Sciatic nerve (tissue), 2 donors: ENCODE data around the gene RBBP5. TPM values are rescaled to one million over a fixed set of nuclear protein-coding genes. Genes with fewer than 3 reads are reported as not detected.
A peak's percentile ranks its signal among the peaks of the same experiment; 100 is the strongest.

ENCODE experiments used
- ATAC-seq: fragments of 200-7000 bp; cut with Tn5 transposase; one replicate; pipeline ENCODE4 v1.9.1; 2020; ENCODE audit warnings: mild to moderate bottlenecking, moderate library complexity
- DNase-seq: peaks from one replicate; pipeline ENCODE4 v3.0.0-alpha.2; 2020; ENCODE audit warnings: low spot score
- intact Hi-C: fragments of 100-400 bp; cut with DNase I; formaldehyde crosslinking; loops from one replicate; pipeline ENCODE4 v1.14.2; 2022
- total RNA-seq: library from RNA; stranded (reverse); fragmentation: NEBNext Ultra II Directional; extraction: Animal tissue kit (Norgen Biotek cat#: 25700); gene quantifications from one replicate; pipeline ENCODE4 v1.2.1, GENCODE V29; 2021
- donor health status: DM: no; HTN: no; CAD: no.
- donor health status: DM: no; HTN: no; CAD: no.

Gene RBBP5
- total RNA-seq, 1 donor from 2014 or later = 18.1 TPM

DNA sequence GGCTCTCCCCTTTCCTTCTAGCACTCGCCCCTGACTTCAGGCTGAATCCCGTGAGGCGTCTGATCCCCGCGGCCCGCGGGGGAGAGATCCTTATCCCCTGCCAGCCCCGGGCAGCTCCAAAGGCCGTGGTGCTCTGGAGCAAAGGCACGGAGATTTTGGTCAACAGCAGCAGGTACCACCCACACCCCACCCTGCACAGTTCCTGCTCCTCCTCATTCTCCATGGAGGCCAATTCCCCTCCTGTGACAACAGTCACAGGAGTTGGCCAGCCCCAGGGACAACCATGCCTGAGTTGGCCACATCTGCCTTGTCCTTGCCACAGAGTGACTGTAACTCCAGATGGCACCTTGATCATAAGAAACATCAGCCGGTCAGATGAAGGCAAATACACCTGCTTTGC, 57.5 kb downstream of the RBBP5 start:
- ATAC-seq (no peak), DNase-seq (peak; percentile 42)
- intact Hi-C loops = loop anchor here (5.0 kb wide), 1 partner anchor 77 kb away; no protein-coding TSS in a partner anchor

DNA sequence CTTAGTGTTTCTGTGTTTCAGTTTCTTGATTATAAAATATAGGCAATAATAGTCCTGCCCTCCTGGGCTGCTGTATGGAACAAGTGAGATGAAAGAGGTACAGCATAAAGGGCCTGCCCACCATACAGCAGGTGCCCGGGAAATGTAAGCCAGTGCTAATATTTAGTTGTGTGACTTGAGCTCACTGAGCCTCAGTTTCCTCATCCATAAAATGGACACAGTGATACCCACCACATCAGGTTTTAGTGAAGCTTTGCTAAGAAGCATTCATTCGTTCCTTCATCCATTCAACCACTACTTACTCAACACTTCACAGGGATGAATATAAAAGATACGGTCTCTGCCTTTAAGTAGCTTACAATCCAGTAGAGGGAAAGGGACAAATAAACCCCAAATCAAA, 58.9 kb downstream of the RBBP5 start:
- DNase-seq (no peak), ATAC-seq (no peak)
- intact Hi-C loops = loop anchor here (5.0 kb wide), 1 partner anchor 76 kb away; no protein-coding TSS in a partner anchor

DNA sequence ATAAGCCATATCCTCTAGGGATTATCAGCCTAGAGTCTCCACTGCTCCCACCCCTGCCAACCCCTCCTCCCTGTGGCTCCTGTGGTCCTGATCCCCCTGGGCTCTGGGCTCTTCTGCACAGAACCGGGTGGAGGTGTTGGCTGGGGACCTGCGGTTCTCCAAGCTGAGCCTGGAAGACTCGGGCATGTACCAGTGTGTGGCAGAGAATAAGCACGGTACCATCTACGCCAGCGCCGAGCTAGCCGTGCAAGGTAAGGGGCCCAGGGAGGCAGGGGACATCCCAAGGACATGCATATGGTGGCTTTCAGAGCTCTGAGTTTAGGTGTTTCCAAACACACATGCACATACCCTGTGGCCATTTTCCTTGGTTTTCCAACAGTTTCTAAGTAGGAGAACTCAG, 59.5 kb downstream of the RBBP5 start:
- DNase-seq (no peak), ATAC-seq (no peak)
- intact Hi-C loops = loop anchor here (5.0 kb wide), 1 partner anchor 75 kb away; no protein-coding TSS in a partner anchor

DNA sequence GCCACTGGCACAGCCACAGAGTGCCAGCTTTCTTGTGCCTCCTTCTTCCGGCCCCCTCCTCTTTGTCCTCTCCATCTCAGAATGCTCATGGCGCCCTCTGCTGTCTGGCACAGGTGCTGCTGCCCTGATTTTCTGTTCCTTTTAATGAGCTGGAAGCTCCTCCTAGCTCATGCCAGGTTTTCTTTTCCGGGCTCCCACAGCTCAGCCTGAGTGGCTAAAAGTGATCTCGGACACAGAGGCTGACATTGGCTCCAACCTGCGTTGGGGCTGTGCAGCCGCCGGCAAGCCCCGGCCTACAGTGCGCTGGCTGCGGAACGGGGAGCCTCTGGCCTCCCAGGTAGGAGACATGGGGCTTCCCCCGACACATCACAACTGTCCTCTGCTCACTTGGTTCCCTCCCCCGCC, 60.1 kb downstream of the RBBP5 start:
- intact Hi-C loops = loop anchor here (5.0 kb wide), 1 partner anchor 74 kb away; no protein-coding TSS in a partner anchor
- DNase-seq (peak; percentile 88), ATAC-seq (peak; percentile 72)

DNA sequence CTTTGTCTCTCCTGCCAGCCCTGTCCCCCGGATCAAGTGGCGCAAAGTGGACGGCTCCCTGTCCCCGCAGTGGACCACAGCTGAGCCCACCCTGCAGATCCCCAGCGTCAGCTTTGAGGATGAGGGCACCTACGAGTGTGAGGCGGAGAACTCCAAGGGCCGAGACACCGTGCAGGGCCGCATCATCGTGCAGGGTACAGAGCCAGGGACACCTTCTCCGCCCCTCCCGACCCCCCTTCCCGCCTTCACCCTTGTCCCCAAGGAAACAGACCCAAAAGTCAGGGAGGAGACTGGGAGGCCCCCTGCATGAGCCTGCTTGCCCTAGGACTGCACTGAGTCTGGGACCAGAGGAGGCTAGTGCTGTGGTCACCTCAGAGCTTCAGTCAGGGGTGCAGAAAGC, 60.6 kb downstream of the RBBP5 start:
- peak; percentile 63 for ATAC-seq
- intact Hi-C loops = loop anchor here (5.0 kb wide), 1 partner anchor 74 kb away; no protein-coding TSS in a partner anchor

DNA sequence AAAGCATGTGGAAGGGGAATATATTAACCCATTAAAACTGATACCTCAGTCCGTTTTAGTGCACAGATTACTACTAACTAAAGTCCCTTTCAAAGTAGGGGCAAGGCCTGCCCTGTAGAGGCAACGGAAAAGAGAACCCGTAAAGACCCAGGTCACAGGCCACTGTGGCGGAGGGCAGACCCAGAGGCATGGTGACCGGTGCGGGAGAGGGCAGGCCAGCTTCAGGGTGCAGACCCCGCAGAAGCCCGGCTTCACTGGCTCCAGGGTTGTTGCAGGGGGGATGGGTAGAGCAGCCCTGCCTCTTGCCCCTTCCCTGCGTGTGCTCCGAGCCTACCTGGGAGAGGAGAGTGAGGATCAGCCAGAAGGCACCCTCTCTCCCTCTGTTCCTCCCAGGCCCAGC, 61.0 kb downstream of the RBBP5 start:
- ATAC-seq = no peak
- intact Hi-C loops = loop anchor here (5.0 kb wide), 1 partner anchor 73 kb away; no protein-coding TSS in a partner anchor

More for the DNA sequence above, 60.6 kb downstream of the RBBP5 start:
- no peak for DNase-seq

DNA sequence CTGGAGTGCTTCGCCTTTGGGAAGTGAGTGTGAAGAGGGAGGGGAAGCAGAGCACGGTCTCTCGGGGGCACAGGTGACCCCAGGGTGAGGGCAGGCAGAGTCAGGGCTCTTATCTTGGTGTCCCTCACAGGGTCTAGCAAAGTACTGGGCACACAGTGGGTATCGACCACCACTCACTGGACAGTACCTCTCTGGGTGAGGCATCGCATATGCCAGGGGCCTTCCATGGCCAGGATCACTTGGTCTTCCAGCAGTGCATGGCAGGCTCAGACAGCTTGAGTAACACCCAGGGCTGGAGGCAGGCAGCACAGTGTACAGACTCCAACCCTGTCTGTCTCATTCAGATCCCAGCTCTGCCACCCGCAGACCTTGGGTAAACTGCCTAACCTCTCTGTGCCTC, 62.1 kb downstream of the RBBP5 start:
- intact Hi-C loops = loop anchor here (5.0 kb wide), 1 partner anchor 72 kb away; no protein-coding TSS in a partner anchor
- DNase-seq (no peak), ATAC-seq (no peak)

More for the DNA sequence above, 61.0 kb downstream of the RBBP5 start:
- DNase-seq = no peak

DNA sequence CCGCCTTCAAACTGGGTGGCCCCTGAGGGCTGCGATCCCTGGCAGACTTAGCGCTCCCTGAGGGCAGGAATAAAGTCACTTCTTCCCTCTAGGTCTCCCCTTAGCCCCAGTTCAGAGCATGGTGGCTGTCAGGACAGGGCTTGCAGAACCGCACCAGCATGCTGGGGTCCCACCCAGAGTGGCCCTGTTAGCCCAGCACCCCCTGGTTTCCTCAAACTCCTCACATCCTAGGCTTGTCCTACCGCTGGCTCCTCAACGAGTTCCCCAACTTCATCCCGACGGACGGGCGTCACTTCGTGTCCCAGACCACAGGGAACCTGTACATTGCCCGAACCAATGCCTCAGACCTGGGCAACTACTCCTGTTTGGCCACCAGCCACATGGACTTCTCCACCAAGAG, 62.9 kb downstream of the RBBP5 start:
- DNase-seq (no peak), ATAC-seq (no peak)
- intact Hi-C loops = no loop called here

DNA sequence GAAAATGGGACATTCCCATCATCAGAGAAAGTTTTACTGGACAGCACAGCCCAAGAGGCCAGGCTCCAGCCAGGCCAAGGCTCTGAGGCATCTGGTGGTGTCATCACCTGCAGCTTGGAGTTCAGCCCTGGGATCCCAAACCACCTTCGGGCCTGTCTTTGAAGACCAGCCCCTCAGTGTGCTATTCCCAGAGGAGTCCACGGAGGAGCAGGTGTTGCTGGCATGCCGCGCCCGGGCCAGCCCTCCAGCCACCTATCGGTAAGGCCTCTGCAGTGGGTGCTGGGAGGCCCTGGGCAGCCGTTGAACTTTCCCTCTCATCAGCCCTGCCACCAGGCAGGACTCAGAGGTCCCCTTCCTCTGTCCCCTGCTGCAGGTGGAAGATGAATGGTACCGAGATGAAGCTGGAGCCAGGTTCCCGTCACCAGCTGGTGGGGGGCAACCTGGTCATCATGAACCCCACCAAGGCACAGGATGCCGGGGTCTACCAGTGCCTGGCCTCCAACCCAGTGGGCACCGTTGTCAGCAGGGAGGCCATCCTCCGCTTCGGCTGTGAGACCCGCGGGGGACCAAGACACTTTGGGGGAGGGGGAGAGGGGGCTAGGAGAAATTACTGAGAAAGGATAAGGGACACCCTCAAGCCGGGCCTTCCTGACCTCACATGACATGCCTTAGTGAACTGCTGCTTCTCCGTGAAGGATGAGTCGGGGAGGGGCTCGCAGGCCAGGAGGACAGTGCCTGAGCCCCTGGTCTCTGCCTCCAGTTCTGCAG, 63.8 kb downstream of the RBBP5 start:
- intact Hi-C loops = no loop called here
- ATAC-seq = no peak
- no peak for DNase-seq

DNA sequence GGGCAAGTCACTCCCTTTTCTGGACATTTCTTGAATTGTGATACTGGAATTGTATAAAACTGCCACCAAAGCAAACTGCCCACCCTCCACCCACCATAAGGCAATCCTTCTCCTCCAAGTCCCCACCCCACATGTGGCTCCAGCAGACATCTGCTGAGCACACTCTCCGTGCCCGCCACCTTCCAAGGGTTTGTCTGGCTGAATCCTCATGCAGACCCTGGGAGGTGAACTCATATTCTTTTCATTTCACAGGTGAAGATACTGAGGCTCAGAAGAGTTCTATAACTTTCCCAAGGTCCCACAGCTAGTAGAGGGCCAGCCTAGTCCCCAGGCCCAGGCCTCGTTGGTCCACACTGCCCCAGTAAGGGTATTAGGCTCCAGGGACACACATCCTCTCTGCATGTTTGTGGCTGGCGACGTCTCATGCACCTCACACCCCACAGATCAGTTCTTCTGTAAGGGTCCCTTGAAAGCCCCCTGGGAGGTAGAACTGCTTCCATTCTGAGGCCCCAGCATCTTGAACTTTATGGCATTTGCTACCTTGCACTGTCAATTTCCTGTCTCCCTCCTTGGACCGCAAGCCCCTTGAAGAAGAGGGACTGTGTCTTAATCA, 64.7 kb downstream of the RBBP5 start:
- DNase-seq (no peak), ATAC-seq (no peak)
- intact Hi-C loops = no loop called here

DNA sequence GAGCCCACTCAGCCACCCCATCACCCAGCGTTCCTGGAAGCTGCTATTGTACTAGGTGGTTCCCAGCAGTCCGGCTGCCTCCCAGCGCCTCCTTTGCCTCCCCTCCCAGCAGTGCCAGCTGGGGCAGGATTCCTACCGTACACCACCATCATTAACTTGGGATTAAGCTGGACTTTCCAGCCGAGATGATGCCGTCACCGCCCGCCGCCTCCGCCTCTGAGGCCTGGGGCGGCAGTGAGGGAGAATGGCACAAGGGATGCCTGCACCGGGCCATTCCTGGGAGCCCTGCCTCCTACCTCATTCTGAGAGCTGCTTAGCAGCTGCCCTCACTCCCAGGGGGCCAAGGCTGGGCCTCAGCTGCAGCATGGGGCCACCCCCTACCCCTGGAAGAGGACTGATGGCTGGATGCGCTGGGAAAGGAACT, 65.6 kb downstream of the RBBP5 start:
- intact Hi-C loops = no loop called here
- DNase-seq = no peak
- ATAC-seq = no peak

DNA sequence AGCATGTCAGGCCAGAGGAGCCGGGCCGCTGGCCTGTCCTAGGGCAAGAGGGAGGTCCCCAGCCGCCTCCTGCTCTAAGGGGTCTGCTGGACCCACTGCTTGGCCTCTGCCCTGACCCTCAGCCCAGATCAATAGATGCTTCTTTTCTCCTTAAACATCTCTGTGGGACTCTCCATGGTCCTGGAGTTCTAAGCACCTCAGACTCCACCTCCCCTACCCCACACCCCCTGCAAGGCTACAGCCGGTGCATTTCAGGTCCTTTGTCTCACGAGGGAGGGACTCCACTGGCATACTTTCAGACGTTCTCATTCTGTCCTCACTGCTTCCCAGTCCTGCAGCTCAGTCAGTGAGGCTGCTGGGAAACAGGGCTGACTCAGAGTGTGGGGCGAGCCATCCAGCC, 67.8 kb downstream of the RBBP5 start:
- no peak for ATAC-seq
- DNase-seq = no peak
- intact Hi-C loops = no loop called here

DNA sequence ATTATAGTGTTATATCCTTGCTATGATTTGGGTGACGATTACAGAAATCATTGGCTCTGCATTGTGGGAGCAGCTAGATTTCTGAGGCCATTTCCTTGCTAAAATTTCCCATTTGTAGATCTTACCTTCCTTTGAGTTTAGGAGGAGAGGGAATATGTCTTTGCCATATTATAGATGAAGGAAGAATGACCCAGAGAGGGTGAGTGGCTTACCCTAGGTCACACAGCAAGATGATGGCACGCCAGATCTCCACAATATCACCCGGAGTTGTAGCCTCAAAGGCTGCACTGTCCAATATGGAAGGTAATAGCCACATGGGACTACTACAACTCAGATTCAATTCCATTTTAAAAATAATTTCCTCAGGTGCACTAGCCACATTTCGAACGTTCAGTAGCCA, 68.5 kb downstream of the RBBP5 start:
- intact Hi-C loops = no loop called here
- no peak for DNase-seq
- no peak for ATAC-seq

DNA sequence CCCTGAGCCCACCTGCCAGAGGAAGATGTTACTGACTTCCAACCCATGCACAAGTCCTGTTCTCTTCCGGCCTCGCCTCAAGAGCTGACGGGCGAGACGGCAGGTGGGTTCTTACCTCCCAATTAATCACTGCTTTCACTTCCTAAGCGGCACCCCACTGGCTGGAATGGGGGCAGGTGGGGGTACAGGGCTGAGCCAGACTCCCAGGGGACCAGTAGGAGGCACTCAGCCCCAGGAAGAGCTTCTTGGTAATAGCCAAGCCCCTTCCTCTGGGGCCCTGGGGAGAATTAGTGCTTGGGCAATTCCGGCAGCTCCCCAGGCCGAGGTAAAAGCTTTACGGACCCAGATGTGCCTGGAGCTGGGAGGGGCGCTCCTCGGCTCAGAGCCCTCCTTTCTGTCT, 69.1 kb downstream of the RBBP5 start:
- intact Hi-C loops = no loop called here
- no peak for ATAC-seq
- no peak for DNase-seq

DNA sequence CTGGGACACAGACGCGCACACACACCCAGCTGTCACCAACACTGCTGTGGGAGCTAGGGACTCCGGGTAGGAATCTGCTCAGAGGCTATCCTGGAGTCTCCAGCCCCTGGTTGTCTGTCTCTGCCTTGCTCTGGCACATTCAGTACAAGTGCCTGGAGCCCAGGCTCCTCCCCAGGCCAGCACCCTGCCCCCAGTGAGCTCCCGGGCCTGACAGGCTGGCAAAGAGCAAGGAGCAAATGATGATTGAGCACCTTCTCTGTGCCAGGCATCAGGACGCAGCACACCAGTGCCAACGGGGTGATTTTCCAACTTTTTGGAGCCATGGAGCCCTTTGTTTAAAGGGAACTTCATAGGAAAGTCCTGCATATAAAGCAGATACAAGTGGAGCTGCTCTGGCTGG, 72.3 kb downstream of the RBBP5 start:
- ATAC-seq (peak; percentile 16), DNase-seq (no peak)
- intact Hi-C loops = no loop called here

DNA sequence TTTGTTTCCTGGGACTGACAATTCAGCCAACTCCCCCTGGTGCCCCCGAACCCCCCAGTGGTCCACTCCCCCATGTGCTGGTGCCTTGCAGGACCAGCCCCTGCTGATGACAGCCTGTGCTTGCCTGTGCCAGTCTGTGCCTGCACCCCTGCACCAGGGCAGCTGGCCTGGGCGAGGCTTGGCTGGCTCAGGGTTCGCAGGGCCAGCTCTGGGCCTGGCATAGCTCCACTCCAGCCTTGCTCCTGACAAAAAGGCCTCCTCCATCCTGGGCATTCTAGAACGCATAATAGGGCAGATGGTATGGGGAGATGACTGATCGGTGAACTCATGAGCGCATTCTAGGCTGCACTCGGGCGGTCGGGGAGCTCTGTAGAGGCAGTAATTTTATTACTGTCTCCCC, 73.4 kb downstream of the RBBP5 start:
- ATAC-seq (no peak), DNase-seq (no peak)
- intact Hi-C loops = no loop called here

DNA sequence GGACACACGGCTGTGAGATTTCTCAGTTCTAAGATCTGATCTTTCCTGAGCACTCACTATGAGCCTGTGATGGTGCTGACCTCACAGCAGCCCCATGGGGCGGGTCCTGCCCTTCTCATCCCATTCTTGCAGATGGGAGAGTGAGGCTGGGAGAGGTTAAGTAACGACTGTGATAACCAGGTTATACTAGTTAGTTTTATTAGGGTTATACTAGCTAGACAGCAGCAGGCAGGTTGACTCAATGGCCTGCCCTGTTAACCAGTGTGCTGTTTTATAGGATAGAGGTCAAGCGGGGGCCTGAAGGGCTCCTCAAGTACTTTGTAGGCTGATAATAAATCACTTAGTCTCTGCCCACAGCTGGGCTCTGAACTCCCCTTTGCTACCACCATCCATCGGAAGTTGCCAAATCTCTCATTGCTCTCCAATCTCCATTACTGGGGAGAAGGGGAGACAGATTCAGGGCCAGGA, 74.0 kb downstream of the RBBP5 start:
- DNase-seq (no peak), ATAC-seq (no peak)
- intact Hi-C loops = no loop called here

DNA sequence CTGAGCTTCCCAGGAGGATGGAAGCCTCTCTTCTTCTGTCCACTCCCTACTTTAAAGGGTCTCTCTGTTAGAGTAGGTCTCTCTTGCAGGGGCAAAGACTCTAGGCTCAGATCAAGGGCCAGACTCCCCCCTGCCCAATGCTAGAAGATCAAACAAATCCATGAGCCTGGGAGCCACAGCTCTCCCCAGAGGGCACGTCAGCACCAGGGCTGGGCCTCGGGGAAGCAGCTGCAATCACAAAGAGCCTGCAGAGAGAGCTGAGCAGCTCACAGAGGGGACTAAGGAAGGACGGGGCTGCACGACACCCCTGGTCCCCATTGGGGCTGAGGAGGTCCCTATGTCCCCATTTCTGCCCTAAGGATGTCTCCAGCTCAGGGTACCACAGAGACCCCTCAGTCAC, 74.9 kb downstream of the RBBP5 start:
- DNase-seq (no peak), ATAC-seq (no peak)
- intact Hi-C loops = no loop called here

DNA sequence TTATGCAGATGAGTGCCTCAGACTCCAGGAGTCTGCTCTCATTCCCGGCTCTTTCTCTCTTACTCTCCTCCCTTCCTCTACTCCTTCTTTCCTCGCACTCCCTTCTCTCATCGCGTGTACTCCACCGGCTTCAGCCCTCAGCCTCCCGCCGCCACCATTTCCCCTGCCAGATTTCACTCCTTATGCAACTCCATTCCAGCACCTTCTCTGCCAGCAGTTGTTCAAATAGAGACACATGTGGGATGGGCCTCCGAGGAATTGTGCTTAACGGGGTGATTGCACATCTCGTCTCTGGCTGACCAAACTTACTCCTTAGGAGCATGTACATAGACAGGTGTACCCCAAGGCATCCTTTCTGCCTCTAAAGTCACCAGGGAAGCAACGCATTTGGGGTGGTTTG, 76.6 kb downstream of the RBBP5 start:
- no peak for DNase-seq
- intact Hi-C loops = no loop called here

DNA sequence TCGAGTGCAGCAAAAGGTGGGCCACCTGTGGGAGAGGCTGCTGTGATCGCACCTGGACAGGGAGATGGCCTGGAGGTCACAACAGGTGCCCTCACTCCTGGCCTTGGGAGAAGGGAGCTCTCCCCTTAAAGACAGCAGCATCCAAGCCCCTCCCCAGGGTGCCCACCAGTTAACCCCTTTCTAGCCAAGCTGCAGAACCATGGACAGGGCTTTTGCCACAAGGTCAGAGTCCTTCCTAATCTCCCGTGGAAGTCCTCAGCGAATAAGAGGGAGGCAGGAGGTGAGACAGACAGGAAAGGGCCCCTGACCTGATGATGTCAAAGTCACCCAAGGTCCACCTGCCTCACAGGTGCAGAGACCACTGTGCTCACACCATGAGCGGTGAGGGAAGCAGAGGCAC, 77.0 kb downstream of the RBBP5 start:
- intact Hi-C loops = no loop called here
- no peak for ATAC-seq
- no peak for DNase-seq

More for the DNA sequence above, 76.6 kb downstream of the RBBP5 start:
- ATAC-seq = no peak
